Activated CD8-positive, alpha-beta T cell treated with anti-CD3 and anti-CD28 coated beads for 36 hours (primary cell): ENCODE measurements around the gene FAM168A. TPM values are rescaled to one million over a fixed set of nuclear protein-coding genes. Genes with fewer than 3 reads are reported as not detected.
A peak's percentile ranks its signal among the peaks of the same experiment; 100 is the strongest.

ENCODE experiments used
- ATAC-seq: fragments of 200-7000 bp; cut with Tn5 transposase; one replicate; pipeline ENCODE4 v1.10.0; 2021; ENCODE audit warnings: mild to moderate bottlenecking, moderate library complexity
- CTCF ChIA-PET: fragments of 350-600 bp; sonication (Branson Sonifier 250); formaldehyde crosslinking; loops from one replicate; lab custom pipeline; 2021; ENCODE audit warnings: antibody characterized with exemption; lab: Charles Lee
- POLR2A ChIA-PET: fragments of 350-600 bp; sonication (Branson Sonifier 250); formaldehyde crosslinking; loops from one replicate; lab custom pipeline; 2021; ENCODE audit warnings: antibody characterized with exemption; lab: Charles Lee
- DNase-seq: peaks from one replicate; pipeline ENCODE4 v3.0.0-alpha.2; 2020
- H3K27ac Mint-ChIP-seq: one replicate; pipeline ENCODE4 v1.8.0; 2021; ENCODE audit warnings: mild to moderate bottlenecking, mixed read lengths
- H3K27me3 Mint-ChIP-seq: one replicate; pipeline ENCODE4 v1.8.0; 2021; ENCODE audit warnings: mixed read lengths
- H3K36me3 Mint-ChIP-seq: one replicate; pipeline ENCODE4 v1.8.0; 2021; ENCODE audit warnings: low read depth, mixed read lengths
- H3K4me1 Mint-ChIP-seq: one replicate; pipeline ENCODE4 v1.8.0; 2021; ENCODE audit warnings: low read depth, mixed read lengths
- H3K4me3 Mint-ChIP-seq: one replicate; pipeline ENCODE4 v1.8.0; 2021; ENCODE audit warnings: mild to moderate bottlenecking, moderate library complexity, mixed read lengths
- H3K9me3 Mint-ChIP-seq: one replicate; pipeline ENCODE4 v1.8.0; 2021; ENCODE audit warnings: mixed read lengths
- CTCF ChIP-seq: fragments of 200-600 bp; IDR thresholded peaks from one replicate; pipeline ENCODE4 v1.8.0; 2022; ENCODE audit warnings: antibody characterized with exemption, mild to moderate bottlenecking
- intact Hi-C: fragments of 100-400 bp; cut with micrococcal nuclease; formaldehyde crosslinking; loops from one replicate; pipeline ENCODE4 v1.10.0; 2022
- total RNA-seq, 2 experiments: library from RNA; stranded (reverse); gene quantifications; one replicate each; pipeline ENCODE4 v1.2.3, GENCODE V29; 2021

Gene FAM168A
- total RNA-seq, 2 experiments from 2014 or later = 13.0 to 14.2 TPM

GRCh38 chr11:73355109-73355508, 242.8 kb downstream of the FAM168A start:
- H3K4me3 Mint-ChIP-seq = no peak overlapping the region
- peaks cover 2% of the 10 kb centered on the region for H3K4me1 Mint-ChIP-seq
- no peak for DNase-seq
- no peaks in the 10 kb centered on the region for H3K36me3 Mint-ChIP-seq
- TF ChIP-seq CTCF = no peak
- ChIA-PET CTCF (interaction anchor here (1.0 kb wide), 1 partner anchor 39 kb away, joined by 4 read pairs; no protein-coding TSS in a partner anchor), POLR2A (no interaction called here)
- no peaks in the 10 kb centered on the region for H3K9me3 Mint-ChIP-seq
- no peak for ATAC-seq
- no peaks in the 10 kb centered on the region for H3K27me3 Mint-ChIP-seq
- no peak overlapping the region for H3K27ac Mint-ChIP-seq
- intact Hi-C loops = no loop called here

- H3K4me3 Mint-ChIP-seq = no peak overlapping the region
- ATAC-seq (no peak), DNase-seq (no peak)
- no peak overlapping the region for H3K27ac Mint-ChIP-seq
- no peaks in the 10 kb centered on the region for H3K36me3 Mint-ChIP-seq
- no peaks in the 10 kb centered on the region for H3K9me3 Mint-ChIP-seq
- intact Hi-C loops = loop anchor here (5.0 kb wide), 2 partner anchors 39 to 309 kb away; no protein-coding TSS in a partner anchor
- H3K4me1 Mint-ChIP-seq = peaks cover 2% of the 10 kb centered on the region
- ChIA-PET CTCF (interaction anchor here (3.6 to 6.5 kb wide), 2 partner anchors 42 to 308 kb away, joined by 67 to 133 read pairs; no protein-coding TSS in a partner anchor), POLR2A (no interaction called here)
- TF ChIP-seq CTCF = no peak
- no peaks in the 10 kb centered on the region for H3K27me3 Mint-ChIP-seq
These were observed 244.5 kb downstream of the FAM168A start for GRCh38 chr11:73353422-73353821.

GRCh38 chr11:73350908-73351636, 246.8 kb downstream of the FAM168A start:
- intact Hi-C loops = loop anchor here (5.0 kb wide), 2 partner anchors 41 to 311 kb away; no protein-coding TSS in a partner anchor
- no peaks in the 10 kb centered on the region for H3K36me3 Mint-ChIP-seq
- no peaks in the 10 kb centered on the region for H3K9me3 Mint-ChIP-seq
- ATAC-seq (peak; percentile 94), DNase-seq (peak; percentile 74)
- H3K27ac Mint-ChIP-seq = peak overlapping the region; percentile 41
- peak; percentile 97 for TF ChIP-seq CTCF
- ChIA-PET CTCF (interaction anchor here (0.6 to 6.5 kb wide), 81 partner anchors 9 to 675 kb away, joined by 3 to 133 read pairs (median 4); partner anchors contain the start of genes ARHGEF17 and FAM168A), POLR2A (interaction anchor here (1.0 to 1.7 kb wide), 4 partner anchors 13 to 59 kb away, joined by 3 to 5 read pairs (median 4); no protein-coding TSS in a partner anchor)
- H3K27me3 Mint-ChIP-seq = no peaks in the 10 kb centered on the region
- no peak overlapping the region for H3K4me3 Mint-ChIP-seq
- H3K4me1 Mint-ChIP-seq = peaks cover 2% of the 10 kb centered on the region

Other genes starting within 250 kb of the FAM168A start
- gene RELT, start 221.7 kb downstream of the FAM168A start, total RNA-seq = 10 to 100 TPM; 26.6 to 29.6 TPM
- 10 to 100 TPM in 1 of 2 experiments, 1 to 10 TPM in 1; 8.6 to 11.8 TPM for gene PLEKHB1, start 48.5 kb upstream of the FAM168A start, total RNA-seq
- gene RAB6A, start 163.0 kb upstream of the FAM168A start, total RNA-seq = 10 to 100 TPM; 75.3 to 77.6 TPM
- 10 to 100 TPM; 41.3 to 44.9 TPM for gene MRPL48, start 189.8 kb upstream of the FAM168A start, total RNA-seq